GM21786 (cell line): ENCODE measurements around the gene KRTAP19-5.
"Not testable (repeated sequence)": the region's sequence is repeated elsewhere in the genome, so short reads cannot be mapped to it uniquely, and the experiment has no call there.

Experiments
- ATAC-seq: cut with Tn5 transposase; IDR thresholded peaks from one replicate; pipeline ENCODE4 v1.9.1; 2021; ENCODE audit not compliant: unreplicated experiment

Gene KRTAP19-5

DNA sequence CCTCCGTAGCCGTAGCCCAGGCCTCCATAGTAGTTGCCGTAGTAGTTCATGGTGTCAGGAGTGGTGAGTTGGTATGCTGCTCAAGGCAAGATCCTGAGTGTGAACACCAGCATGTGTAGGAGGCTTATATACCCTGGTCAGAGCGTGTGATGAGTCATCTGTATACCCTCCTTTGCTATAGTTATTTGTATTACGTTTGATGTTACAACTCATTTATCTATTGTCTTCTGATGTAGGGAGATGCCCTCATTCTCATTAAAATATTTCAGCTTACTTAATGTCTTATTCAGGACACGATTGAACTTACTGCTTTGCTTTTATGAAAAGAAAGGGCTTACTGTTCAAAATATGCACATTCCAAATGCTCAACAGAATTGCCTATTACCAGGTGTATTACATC, at the start of gene KRTAP19-5:
Gene KRTAP19-5, minus strand, starts transcription at position 101 of the 400 bp plus-strand sequence. Its CDS starts 51 bp downstream, at position 50.
- no peak for ATAC-seq

DNA sequence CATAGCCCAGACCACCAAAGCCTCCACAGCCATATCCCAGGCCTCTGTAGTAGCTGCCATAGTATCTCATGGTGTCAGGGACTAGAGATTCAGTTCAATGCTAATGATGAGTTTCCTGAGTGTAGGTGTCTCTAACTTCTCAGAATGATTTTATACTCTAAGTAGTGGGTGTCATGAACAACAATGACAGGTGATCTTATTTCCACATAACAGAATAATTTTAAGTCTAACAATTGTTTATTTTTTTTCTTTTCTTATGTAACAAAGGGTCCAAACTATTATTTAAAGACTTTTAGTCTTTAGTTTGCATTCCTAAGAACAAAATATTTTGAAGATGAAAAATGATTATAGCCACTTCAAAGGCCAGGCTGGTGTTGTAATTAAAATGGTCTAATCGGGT, 39.8 kb upstream of the KRTAP19-5 start, which contains the start of gene KRTAP19-6:
Gene KRTAP19-6, minus strand, starts transcription at position 101 of the 400 bp plus-strand sequence. Its CDS starts 31 bp downstream, at position 70.
- no peak for ATAC-seq

DNA sequence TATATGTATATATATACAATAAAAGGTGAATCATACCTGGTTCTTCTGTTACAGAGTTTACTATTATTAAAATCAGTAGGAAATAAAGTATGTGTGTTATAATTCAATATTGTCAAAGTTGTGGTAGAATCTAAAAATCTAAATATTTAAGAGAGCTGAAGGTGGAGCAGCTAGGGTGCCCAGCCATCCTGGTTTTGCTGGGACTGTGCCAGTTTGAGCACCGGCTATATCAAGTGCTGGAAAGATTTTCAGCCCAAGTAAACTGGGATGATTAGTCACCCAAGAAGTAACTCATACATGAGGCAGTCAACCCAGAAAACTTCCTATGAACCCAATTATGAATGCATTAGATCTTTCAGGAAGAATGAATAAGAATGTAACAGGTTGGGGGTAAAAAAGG, 16.9 kb upstream of the KRTAP19-5 start:
- ATAC-seq, result no peak

DNA sequence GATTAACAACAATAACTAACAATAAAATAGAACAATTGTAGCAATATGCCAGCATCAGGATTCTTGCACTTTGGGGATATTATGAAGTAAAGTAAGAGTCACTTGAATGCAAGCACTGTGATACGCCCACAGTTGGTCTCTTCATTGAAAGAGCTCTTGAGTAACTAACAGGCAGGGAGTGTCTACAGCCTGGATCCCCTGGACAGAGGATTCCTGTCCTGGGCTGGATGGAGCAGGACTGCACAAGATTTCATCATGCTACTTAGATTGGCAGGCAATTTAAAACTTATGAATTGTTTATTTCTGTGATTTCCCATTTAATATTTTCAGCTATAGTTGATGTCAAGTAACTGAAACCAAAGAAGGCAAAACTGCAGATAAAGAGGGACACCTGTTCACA, 13.7 kb upstream of the KRTAP19-5 start:
- ATAC-seq, result no peak

DNA sequence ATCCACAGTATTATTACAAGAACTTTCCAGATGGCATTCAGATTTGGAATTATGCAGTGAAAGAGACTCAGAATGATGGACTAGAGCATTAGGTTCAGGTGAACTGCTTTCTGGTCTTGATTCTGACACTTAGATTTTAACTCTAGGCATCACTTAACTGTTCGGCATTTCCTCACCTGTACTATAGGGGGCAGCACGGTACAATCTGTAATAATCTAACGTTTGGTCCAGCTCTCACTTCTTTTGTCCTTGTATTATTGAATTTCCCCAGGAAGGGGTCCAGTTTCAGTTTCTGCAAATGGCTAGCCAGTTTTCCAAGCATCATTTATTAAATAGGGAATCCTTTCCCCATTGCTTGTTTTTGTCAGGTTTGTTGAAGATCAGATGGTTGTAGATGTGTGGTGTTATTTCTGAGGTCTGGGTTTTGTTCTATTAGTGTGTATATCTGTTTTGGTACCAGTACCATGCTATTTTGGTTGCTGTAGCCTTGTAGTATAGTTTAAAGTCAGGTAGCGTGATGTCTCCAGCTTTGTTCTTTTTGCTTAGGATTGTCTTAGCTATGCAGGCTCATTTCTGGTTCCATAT, 3.8 kb upstream of the KRTAP19-5 start:
- ATAC-seq, result not testable (repeated sequence)

DNA sequence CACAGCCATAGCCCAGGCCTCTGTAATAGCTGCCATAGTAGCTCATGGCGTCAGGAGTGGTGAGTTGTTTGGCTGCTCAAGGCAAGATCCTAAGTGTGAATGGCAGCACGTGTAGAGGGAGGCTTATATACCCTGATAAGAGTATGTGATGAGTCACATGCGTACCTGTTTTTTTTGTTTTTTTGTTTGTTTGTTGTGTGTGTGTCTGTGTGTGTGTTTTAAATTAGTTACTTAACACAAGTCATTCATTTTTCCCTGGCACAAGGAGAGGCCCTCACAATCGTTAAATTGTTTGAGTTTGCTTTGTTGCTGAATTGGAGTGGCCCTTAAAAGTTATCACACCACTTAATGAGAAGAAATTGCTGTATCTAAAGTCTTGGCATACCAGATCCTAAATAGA, 4.9 kb downstream of the KRTAP19-5 start, which contains the start of gene KRTAP19-4:
Gene KRTAP19-4, minus strand, starts transcription at position 101 of the 400 bp plus-strand sequence. Its CDS starts 55 bp downstream, at position 46.
- ATAC-seq, result no peak

DNA sequence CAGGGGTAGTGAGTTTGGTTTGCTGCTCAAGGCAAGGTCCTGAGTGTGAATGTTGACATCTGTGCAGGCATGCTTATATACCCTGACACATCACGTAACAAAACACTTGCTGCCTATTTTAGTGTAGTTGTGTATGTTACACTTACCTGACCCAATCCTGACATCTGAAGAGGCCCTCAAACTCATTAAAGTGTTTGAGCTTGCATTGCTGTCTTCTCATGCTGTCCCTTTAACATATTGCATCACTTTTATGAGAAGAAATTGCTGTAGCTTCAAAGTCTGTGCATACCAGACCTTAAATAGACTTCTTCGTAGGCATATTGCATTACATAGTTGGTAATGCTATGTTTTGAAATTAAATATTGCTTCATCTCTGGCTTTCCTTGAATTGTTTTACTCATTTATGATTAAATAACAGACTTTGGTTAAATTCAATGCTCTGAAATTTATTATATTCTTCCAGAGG, 9.9 kb downstream of the KRTAP19-5 start, which contains the start of gene KRTAP19-3:
Gene KRTAP19-3, minus strand, starts transcription at position 51 of the 466 bp plus-strand sequence. CDS start 56 bp downstream, outside the sequence.
- ATAC-seq, result no peak

DNA sequence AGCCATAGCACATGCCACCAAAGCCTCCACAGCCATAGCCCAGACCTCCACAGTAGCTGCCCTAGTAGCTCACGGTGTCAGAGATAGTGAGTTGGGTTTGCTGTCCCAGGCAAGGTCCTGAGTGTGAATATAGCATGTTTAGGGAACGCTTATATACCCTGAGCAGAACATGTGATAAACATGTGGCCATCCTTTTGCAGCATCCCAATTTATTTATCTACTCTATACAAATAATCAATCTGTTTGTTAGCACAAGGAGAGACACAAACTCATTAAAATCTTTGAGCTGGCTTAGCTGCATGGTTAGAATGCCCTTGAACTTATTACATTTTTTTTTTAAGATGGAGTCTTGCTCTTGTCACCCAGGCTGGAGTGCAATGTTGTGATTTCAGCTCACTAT, 14.6 kb downstream of the KRTAP19-5 start, which contains the start of gene KRTAP19-2:
Gene KRTAP19-2, minus strand, starts transcription at position 101 of the 400 bp plus-strand sequence. Its CDS starts 88 bp downstream, at position 13.
- ATAC-seq, result no peak

DNA sequence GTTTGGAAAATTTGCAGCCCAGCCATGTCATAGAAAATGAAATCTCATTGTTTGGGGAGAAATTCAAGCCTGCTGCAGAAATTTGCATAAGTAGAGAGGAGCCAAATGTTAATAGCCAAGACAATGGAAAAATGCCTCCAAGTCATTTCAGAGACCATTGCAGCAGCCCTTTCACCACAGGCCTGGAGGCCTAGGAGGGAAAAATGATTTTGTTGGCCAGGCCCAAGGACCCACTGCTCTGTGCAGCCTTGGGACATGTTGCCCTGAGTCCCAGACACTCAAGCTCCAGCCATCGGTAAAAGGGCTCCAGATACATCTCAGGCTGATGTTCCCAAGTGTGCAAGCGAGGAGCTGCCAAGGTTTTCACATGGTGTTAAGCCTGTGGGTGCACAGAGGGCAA, 15.8 kb downstream of the KRTAP19-5 start:
- ATAC-seq, result no peak

DNA sequence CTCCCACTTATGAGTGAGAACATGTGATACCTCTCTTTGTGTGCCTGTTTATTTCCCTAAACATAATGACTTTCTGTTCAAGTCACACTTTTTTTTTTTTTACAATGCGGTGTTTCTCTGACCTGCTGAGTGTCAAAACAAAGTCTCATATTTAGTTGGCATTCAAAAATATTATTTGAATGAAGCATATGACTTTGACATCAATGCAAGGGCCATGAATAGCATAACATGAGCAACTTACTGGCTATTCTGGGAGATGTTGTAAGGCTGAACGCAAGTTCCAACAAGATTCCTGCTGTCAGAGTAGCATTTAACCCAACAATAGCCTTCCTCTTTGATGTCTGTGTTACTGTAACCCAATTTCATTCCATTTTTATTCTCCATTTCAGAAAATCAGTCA, 19.8 kb downstream of the KRTAP19-5 start:
- ATAC-seq, result no peak

DNA sequence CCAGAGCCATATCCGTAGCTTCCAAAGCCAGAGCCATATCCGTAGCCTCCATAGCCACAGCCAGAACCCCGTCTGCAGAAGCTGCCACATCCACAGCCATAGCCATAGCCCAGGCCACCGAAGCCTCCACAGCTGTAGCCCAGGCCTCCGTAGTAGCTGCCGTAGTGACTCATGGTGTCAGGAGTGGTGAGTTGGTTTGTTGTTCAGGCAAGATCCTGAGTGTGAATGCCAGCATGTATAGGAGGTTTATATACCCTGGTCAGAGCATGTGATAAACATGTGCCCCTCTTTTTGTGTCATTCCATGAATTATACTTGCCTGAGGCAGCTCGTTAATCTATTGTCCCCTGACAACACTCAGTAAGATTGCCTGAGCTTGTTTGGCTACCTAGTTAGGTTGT, 21.8 kb downstream of the KRTAP19-5 start, which contains the start of gene KRTAP19-1:
Gene KRTAP19-1, minus strand, starts transcription at position 223 of the 400 bp plus-strand sequence. Its CDS starts 50 bp downstream, at position 173.
- ATAC-seq, result no peak

DNA sequence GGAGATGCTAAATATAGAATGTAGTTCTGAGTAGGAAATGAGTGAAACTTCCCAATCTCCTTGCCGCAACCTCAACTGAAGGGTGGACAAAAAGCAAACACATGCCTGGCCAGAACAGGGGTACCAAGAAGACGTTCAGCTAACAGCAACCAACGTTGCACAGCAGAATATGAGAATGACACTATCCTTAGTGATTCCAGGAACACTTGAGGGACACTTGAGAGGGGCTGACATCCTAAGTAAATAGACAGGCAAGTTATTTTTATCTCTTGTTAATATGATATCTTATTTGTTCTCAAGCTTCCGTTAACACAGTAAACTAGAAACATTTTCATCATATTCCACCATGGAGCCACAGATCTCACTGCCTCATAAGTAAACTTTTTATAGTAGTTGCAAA, 22.7 kb downstream of the KRTAP19-5 start:
- no peak for ATAC-seq

DNA sequence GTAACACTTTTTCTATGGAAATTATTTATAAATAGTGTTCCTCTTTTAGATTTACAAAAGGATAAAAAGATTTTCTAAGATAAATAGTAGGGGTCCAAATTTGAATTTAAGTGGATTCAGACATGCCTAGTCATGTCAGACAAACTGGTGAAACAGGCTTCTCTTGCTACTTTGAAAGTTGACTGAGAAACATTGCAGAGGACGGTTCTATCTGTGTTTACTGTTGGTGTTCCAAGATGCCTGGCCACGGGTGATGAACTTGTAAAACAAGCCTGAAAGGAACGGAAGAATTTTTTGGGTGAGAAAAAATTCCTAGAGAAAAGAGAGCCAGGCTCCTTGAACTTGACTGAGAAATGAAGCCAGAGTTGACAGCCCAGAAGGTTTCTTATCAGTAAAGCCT, 23.9 kb downstream of the KRTAP19-5 start:
- ATAC-seq, result no peak

DNA sequence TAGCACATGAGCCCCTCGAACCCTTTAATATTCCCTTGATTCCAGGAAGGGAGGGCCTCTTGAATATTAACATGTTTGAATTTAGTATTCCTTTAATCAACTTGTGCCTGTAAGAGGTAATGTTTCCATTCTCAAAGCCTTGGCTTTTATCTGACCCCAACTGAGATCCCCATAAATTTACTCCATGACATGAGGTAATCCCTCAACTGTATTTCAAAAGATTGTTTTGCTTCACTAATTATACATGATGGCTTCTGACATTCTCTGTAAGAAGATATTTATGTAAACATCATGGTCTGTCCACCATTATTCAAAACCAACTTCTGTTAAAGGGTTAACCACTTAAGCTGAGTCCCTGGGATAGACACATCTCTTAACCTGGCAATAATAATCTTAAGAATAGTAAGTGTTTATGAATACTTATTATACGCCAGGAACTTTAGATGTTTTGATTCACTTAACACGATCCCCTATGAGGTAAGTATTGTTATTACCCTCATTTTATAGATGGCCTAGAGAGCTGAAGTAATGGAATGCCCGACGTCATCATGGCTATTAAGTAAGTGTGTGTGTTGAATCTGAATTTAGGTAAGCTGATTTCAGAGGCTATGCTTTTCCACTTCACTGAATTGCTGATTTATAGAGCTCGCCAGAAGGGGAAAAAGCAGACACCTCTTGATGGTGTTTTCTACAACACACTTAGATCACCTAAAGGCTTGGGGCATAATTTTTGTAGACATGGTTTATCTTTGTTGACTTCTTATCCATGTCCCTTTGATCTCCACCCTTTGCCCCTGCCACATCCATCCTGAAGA, 32.8 kb downstream of the KRTAP19-5 start:
- no peak for ATAC-seq

DNA sequence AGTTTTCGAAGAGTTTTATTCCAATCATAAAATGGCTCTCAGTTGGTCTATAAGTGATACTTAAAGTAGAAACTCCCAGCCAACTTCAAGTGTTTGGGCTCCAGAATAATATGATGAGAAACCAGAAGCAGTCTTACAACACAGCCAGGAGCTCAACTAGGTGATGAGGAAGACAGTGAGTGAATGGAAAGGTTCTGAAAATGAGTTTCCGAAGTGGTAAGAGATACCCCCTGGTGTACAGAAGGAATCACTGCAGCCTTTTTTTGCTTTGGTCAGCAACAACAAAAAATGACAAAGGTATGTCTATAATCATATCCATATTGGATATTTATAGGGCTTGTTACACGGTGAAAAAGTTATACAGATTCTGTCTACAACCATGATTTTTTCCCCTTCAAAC, 38.2 kb downstream of the KRTAP19-5 start:
- ATAC-seq, result no peak
